ENCODE data around the gene PPIP5K2.
"Not testable (repeated sequence)": the region's sequence is repeated elsewhere in the genome, so short reads cannot be mapped to it uniquely, and the experiment has no call there.

PPIP5K2 gene

DNA sequence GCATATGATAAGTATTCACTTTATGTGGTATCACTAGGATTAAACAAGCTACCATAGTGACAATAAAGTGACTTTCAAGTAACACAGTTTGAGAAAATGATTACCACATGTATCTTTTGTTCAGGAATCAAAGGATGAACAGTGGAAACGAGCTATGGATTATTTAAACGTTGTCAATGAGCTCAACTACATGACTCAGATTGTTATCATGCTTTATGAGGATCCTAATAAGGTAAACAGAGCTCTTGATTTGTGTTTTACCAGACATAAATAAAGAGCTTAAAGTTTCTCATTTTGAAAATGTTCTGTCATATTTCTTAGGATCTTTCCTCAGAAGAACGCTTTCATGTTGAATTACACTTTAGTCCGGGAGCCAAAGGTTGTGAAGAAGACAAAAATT is 57.4 kb downstream of the PPIP5K2 start:
- TF ChIP-seq, protein P1, sequence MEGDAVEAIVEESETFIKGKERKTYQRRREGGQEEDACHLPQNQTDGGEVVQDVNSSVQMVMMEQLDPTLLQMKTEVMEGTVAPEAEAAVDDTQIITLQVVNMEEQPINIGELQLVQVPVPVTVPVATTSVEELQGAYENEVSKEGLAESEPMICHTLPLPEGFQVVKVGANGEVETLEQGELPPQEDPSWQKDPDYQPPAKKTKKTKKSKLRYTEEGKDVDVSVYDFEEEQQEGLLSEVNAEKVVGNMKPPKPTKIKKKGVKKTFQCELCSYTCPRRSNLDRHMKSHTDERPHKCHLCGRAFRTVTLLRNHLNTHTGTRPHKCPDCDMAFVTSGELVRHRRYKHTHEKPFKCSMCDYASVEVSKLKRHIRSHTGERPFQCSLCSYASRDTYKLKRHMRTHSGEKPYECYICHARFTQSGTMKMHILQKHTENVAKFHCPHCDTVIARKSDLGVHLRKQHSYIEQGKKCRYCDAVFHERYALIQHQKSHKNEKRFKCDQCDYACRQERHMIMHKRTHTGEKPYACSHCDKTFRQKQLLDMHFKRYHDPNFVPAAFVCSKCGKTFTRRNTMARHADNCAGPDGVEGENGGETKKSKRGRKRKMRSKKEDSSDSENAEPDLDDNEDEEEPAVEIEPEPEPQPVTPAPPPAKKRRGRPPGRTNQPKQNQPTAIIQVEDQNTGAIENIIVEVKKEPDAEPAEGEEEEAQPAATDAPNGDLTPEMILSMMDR (conservative IDR thresholded peaks at IDR 0.05), result no peak
- no peak for TF ChIP-seq ZFX (IDR thresholded peaks at IDR 0.05)
- H3K27ac ChIP-seq, result no peak overlapping the region

DNA sequence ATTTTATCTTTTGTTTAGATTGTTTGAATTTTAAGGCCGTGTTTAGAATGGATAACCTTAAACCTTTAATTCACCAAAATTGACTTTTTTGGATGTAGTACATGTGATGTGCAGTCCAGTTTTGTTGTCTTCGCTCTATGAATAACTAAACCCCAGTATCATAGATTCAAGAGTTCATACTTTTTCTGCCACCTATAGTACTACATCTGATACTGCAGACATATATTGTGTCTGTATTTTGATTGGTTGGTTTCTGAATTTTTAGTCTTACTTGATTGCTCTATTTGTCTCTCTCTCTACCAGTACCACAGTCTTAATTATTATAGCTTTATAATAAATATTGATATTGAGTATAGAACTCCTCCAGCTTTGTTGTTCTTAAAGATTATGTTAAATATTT is 58.1 kb downstream of the PPIP5K2 start:
- H3K27ac ChIP-seq, result no peak overlapping the region
- TF ChIP-seq ZFX (IDR thresholded peaks at IDR 0.05), result no peak
- TF ChIP-seq, protein P1 (conservative IDR thresholded peaks at IDR 0.05), result no peak; the same call in 1 of the 2 replicates

DNA sequence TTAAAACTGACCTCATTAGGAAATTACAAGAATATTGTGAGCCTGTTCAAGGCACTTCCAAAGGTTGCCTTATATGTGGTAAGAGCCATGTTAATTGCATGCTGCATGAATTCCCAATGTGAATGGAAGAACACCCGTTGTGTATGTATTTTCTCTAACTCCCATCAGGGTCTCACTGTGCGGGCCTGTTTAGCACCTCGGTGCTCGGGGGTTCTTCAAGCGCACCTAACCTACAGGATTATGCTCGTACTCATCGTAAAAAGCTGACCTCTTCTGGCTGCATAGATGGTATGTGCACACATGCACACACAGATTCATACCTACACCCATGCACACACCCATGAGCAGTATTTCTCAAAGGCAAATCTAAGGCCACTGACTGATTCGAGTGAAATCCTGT is 66.1 kb downstream of the PPIP5K2 start:
- no peak overlapping the region for H3K27ac ChIP-seq
- TF ChIP-seq, protein P1 (conservative IDR thresholded peaks at IDR 0.05), result no peak
- TF ChIP-seq ZFX (IDR thresholded peaks at IDR 0.05), result no peak

DNA sequence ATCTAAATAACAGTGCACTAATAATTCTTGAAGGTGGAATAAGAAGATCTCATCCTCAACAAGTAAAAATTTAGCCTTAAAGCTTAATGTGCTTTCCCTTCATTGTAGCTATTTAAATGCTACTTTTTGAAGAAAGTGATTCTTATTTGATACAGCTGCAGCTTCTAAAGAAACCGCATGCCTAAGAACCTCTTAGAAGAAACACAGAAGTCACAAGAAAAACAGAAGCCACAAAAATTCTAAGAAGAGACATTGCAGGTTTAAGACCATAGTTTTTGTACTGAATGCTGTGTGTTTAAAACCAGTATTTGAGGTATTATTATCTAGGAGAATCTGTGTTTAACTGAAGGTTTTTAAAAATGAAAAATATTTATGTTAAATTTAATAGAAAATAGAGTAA is 68.3 kb downstream of the PPIP5K2 start:
- TF ChIP-seq, protein P1 (conservative IDR thresholded peaks at IDR 0.05), result no peak
- no peak for TF ChIP-seq ZFX (IDR thresholded peaks at IDR 0.05)
- H3K27ac ChIP-seq, result no peak overlapping the region

DNA sequence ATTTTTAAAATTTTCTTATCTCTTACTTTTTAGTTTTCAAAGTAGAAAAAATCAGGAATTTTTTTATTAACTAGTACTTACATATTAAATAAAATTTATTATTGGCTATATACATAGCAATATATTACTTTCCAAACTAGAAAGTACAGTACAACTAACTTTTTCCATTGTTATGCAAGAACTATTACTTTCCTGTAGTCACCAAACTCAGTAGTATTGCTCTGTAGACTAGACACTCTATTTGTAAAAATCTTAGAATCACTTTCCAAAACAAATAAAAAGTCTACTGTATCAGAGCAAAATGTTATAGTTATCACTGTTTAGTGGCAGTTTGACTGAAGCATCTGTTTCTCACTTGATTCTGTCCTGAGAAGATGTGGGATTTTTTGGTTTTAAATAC is 83.1 kb downstream of the PPIP5K2 start:
- no peak overlapping the region for H3K27ac ChIP-seq
- TF ChIP-seq, protein P1 (conservative IDR thresholded peaks at IDR 0.05), result no peak
- TF ChIP-seq ZFX (IDR thresholded peaks at IDR 0.05), result no peak

DNA sequence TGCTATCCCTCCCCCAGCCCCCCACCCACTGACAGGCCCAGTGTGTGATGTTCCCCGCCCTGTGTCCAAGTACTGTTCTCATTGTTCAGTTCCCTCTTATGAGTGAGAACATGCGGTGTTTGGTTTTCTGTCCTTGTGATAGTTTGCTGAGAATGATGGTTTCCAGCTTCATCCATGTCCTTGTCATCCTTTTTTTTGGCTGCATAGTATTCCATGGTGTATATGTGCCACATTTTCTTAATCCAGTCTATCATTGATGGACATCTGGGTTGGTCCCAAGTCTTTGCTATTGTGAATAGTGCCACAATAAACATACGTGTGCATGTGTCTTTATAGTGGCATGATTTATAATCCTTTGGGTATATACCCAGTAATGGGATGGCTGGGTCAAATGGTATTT is 84.9 kb downstream of the PPIP5K2 start:
- not testable (repeated sequence) for H3K27ac ChIP-seq

DNA sequence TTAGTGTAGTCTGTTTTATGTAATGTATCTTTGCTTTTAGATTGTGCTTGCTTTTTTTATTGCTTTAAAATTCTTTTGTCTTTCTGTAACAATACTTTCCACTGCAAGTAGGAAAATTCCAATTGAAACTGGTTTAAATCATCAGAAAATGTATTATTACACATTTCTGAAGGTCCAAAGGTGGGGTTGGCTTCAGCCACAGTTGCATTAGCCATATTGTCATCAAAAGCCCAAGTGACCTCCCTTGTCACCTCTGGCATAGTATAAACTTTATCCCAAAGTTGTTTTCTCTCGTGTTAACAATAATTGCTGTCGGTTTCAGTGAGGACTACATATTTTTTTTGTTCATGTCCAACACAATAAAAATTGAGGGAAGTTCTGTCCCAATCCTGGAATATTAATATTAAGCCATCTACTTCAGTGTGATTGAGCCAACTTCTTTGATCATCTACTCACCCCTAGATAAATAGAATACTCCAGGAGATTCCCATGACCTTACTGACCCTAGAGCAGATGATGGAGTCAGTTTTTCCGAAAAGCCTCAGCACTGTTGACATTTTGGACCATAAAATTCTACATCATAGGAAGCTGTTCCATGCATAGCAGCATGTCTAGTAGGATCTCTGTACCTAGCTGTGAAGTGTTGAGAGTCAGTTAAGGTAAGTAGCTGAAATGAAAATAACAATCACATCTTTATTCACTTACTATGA is 86.0 kb downstream of the PPIP5K2 start:
- TF ChIP-seq ZFX (IDR thresholded peaks at IDR 0.05), result no peak
- TF ChIP-seq, protein P1 (conservative IDR thresholded peaks at IDR 0.05), result no peak
- no peak overlapping the region for H3K27ac ChIP-seq

DNA sequence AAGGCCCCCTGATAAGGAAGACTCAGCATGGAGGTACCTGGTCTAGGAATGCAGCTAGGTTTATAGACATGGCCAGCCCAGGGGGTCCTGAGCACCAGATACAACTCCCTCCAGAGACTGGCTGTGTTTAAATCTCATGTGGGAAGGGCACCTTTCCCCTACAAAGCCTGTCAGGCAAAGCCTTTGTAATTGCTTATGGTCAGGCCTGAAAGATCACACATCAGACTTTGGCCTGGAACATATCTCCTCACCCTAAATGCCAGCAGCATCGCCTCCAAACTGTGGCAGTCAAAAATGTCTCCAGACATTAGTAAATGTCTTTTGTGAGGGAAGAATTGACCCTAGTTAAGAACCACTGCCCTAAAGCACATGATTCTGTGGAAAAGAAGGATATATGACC is 86.9 kb downstream of the PPIP5K2 start:
- TF ChIP-seq, protein P1 (conservative IDR thresholded peaks at IDR 0.05), result no peak
- no peak for TF ChIP-seq ZFX (IDR thresholded peaks at IDR 0.05)
- H3K27ac ChIP-seq, result no peak overlapping the region

All from C4-2B (cell line).